Urothelium cell line (cell line): ENCODE data around the gene USP40.
A peak's percentile ranks its signal among the peaks of the same experiment; 100 is the strongest.

Experiments used
- DNase-seq: peaks from one replicate; pipeline ENCODE4 v3.0.0; 2011; ENCODE audit warnings: low spot score, mixed read lengths
- FAIRE-seq: peaks from 2 replicates; lab custom pipeline; 2011; peaks lifted over from hg19 to GRCh38; lab: Jason Lieb, UNC

The USP40 gene

DNA sequence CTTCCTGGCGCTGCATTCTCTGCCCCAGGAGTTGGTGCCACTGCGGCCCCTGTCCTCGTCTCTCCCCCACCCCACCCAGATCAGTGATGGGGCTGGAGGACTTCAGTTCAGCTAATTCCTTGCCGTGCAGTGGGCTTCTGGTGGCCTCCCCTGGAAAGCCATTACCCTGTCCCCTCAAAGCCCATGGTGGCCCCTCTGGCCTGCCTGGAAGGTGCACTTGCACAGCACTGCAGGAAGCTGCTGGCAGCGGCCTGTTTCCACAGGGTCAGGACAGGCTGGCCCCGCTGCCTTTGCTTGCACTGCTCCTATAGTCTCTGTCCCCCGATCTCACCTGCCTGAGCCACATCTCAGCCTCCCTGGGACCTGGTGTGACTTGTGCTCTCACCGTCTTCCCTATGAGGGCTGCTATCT lies 105.1 kb downstream of the USP40 start:
- FAIRE-seq: no peak

DNA sequence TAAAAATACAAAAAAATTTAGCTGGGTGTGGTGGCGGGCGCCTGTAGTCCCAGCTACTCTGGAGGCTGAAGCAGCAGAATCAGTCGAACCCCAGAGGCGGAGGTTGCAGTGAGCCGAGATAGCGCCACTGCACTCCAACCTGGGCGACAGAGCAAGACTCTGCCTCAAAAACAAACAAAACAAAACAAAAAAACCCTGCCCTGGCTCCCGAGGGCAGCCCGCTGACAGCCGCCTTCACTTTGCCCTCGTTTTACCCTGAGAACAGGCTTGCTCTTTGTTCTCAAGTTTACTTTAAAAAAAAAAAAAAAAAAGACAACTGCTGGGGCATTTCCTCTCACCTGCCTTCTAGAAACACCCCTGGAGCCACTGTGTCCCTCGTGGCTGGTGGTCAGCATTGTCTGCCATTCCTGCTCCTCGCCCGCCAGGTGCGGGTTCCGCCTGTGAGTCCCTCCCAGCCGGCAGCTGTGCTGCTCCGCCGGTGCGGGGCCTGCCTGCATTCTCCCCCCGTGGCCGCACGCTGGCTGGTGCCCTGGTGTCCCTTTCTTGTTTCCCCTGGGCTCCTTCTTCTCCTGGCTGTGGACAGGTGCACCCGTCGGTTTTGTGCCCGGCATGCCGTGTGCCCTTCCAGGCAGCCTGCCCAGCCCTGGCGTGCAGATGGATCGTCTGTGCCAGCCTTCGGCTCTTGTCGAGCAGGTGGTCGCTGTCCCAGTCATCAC lies 105.7 kb downstream of the USP40 start:
- no peak for DNase-seq
- FAIRE-seq: no peak

More for the DNA sequence above, 105.1 kb downstream of the USP40 start:
- no peak for DNase-seq

DNA sequence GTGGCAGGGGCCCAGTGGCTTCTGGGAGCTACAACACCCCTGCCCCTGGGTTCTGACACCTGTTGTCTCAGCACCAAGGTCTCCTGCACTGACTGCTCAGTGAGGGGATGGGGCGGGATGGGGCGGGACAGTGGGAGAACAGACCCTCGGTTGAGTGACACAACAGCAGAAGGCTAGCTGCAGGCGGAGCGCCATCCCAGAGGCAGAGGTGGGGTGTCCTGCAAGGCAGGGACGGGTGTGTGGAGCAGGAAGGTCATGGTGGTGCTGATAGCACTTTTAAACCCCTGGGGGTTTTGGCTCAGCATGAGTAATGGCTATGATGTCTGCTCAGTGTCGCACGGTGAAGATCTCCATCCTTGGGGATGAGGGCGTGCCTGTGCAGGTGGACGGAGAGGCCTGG lies 107.2 kb downstream of the USP40 start:
- DNase-seq (no peak), FAIRE-seq (no peak)

DNA sequence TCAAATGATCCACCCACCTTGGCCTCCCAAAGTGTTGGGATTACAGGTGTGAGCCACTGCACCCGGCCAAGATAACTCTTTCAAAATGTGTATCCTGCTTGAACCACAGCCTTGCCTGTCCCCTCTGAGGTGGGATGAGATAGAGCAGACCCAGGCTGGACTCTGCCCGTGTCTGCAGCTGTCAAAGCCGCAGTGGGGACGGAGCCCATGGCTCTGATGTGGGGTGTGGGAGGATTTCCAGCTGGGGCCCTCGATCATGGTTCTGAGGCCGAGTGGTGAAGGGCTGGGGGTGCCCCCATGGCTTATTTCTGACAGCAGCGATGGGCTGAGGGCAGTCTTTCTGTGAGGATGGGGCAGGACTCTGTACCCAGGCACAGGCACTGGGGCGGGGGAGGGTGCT lies 107.8 kb downstream of the USP40 start:
- DNase-seq (no peak), FAIRE-seq (no peak)

DNA sequence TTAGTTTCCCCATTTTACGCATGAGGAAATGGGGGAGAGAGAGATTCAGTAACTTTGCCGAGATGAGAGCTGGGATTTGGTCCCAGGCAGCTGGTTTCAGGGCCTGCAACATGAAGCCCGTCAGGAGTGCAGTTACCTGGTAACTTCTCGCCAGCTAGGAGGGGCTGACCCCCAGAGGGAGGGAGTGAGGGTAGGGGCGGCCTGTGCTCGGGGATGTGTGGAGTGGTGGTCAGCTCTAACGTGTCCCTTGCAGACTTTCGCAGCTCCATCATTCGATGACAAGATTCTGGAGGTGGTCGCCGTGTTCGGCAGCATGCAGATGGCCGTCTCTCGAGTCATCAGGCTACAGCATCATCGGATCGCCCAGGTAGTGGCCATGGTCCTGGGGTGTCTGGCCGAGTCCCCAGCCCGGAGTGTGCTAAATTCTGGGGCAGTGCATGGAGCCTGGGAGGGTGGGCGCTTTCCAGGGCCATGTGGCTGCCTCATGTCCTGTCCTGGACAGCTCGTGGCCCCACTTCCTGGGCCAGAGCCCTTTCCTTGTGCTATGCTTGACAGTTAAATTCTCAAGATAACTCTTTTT lies 108.5 kb downstream of the USP40 start:
- DNase-seq (no peak), FAIRE-seq (no peak)

DNA sequence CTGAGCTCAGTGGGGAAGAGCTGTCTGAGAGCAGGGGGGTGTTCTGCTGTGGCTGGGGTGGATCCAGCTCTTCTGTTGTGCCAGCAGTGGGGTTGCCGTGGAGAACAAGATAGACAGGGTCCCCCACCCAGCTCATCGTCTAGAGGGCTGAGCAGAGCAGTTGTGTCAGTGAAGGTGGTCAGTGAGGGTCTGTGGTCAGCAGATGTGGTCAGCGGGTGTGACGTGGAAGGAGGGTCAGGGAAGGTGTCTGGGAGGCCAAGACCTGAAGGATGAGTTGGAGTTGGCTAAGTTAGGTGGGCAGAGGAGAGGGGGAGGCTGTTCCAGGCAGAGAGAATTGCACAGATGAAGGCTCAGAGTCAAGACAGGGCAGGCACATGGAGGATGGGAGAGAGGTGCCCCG lies 109.2 kb downstream of the USP40 start:
- DNase-seq: no peak
- no peak for FAIRE-seq

DNA sequence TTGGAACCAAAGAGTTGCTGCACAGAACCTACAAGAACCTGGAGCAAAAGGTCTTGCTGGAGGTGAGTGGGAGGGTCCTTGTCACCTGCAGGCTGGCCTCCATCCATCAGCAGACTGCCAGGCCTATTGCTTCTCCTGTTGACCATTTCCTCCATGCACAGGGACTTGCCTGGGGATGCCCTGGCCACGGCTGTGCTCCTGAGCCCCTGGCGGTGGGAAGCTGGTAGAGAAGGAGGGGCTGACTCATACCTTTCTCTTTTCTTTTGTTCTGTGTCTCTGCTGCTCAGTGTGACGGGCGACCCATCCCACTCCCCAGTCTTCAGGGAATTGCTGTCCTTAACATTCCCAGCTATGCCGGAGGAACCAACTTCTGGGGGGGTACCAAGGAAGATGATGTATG lies 109.6 kb downstream of the USP40 start:
- DNase-seq (no peak), FAIRE-seq (no peak)

DNA sequence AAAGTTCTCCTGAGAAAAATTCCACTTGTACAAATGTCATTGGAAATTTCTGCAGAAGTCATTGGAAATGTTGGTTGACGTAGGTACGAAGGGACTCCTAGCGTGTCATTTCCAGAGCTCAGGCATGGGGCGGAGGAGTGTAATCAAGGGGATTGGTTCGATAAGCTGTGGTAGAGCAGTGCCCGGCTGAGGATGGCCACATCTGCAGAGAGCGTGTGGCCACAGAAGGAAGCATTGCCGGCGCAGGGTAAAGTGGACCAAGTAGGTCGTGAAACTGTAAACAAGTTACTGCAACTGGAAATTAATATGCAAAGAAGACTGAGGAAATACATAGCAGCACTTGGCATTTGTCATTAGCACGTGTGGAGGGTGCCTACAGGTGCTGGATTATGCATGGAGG lies 110.5 kb downstream of the USP40 start:
- no peak for FAIRE-seq
- no peak for DNase-seq

DNA sequence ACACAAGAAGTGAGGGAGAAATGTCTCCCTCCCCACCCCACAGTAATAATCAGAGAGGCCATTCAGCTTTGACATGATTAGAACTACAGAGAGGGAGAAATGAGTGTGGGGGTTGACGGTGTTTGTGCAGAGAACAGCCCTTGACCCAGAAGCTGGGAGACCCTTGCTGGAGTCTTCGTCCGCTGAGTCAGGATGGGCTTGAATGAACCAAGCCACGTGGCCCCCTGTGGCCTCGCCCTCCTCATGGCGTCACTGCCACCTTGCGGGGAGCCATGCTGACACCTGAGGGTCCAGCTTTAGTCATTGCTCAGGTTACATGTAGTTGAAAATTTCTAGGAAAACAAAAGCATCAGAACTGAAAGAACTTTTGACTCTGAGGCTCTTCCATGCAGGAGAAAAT lies 111.1 kb downstream of the USP40 start:
- DNase-seq (no peak), FAIRE-seq (no peak)

DNA sequence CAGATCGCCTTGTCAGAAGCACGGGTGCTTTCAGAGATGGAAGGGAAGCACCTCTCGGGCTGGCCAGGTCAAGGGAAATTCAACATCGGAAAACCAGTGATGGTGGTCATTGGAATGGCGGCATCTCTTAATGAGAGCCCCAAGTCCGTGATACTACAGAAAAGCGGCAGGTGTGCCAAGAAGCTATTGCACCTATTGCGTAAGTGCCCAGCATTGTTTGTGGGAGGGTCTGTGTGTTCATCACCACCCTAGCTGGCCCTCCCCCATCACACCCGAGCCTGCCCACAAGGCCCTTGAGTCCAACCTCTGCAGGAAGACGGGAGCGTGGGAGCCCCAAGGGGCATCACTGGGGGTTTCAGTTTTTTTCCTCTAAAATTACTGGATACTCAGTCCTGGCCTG lies 111.6 kb downstream of the USP40 start:
- FAIRE-seq (no peak), DNase-seq (no peak)

DNA sequence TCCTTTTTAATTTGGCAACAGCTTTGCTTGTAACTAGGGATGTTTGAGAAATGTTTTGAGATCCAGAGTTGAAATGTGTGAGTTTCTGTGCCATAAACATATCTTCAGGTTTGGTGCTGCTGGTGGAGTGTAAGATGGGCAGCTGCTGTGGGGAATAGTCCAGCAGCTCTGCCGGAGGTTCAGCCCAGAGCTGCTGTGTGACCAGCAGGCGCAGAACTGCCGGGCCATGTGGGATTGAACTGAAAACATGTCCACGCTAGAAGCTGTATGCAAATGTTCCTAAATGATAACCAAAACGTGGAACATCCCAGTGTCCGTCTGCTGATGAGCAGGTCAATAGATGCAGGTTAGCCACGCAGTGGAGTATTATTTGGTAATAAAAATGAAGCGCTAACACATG lies 112.7 kb downstream of the USP40 start:
- FAIRE-seq (no peak), DNase-seq (no peak)

DNA sequence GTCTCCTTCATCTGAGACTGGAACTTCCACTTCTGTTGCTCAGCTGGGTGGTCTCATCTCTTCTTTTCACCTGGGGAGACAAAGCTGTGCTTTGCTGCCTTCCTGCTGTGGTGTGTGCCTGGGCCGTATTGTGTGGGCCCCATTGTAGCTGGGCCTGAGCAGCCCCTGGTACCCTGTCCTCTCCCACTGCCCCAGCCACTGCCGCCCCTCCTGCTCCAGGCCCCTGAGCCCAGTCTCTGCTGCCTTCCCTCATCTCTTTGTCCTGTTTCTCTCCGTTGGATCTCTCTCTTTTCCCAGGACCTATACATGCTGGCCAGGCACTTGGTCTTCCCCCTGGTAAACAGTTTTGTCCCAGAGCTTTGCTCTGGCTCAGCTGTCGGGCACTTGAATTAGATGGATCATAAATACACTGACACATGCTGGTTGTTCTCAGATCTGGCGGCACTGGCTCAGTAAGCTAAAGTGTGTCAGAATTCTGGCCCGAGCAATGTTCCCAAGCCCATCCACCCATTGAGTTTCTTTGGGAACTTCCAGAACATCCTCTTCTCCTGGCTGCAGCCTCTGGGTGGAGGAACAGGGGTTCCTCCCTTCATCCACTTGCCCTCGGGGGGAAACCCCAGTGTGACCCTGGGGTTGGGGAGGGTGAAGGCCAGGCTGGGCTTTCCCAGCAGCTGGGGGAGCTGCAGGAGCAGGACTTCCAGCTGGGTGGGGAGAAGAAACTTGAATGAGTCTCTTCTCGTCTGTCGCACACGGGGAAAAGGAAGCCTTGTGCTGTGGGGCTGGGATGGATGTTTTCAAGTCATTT lies 113.3 kb downstream of the USP40 start:
- DNase-seq: no peak
- no peak for FAIRE-seq

DNA sequence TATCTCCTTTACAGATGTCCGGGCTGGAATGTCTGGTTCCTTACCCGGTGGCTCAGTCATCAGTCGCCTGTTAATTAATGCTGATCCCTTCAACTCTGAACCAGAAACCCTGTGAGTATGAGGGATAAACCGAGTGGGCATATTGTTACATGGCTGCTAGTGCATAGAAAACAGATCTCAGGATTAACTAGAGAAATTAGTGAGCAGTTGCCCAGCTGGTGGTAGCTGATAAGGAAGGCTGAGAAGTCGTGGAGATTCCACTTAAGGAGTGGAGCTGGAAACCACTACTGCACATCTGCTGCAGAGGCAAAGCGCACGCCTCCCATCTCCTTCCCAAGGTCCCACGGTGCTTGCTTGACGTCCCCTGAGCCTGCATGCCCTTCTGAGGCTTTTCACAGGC lies 114.6 kb downstream of the USP40 start:
- DNase-seq: no peak

DNA sequence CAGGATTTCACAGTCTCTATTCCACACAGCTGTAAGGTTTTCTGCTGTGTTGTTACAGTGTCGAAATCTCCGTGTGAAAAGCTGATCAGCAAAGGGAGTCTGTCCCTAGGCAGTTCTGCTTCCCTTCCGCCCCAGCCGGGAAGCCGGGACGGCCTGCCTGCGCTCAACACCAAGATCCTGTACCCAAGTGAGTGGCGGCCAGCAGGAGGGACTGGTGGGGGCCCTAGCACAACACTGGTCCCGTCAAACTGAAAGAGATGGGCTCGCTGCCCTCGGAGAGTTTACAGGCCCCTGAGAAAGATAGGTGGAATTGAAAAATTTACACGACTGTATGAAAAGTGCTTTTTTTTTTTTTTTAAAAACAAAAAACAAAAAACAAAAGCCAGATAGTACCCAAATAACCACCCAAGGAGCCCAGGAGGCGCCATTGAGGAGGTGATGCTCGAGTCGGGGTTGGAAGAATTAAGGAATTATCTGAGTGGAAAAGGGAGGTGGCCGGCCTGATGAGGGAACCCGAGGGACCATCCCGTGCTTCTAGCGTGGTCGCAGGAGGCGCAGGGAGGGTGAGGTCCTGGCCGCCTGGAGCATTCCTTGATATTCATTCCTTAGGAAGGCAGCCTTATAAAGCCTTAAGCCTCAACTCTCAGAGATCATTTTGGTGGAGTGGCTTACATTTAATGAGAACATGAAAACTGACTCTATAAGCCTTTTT lies 115.6 kb downstream of the USP40 start:
- DNase-seq: no peak
- no peak for FAIRE-seq

More for the DNA sequence above, 114.6 kb downstream of the USP40 start:
- FAIRE-seq: no peak

DNA sequence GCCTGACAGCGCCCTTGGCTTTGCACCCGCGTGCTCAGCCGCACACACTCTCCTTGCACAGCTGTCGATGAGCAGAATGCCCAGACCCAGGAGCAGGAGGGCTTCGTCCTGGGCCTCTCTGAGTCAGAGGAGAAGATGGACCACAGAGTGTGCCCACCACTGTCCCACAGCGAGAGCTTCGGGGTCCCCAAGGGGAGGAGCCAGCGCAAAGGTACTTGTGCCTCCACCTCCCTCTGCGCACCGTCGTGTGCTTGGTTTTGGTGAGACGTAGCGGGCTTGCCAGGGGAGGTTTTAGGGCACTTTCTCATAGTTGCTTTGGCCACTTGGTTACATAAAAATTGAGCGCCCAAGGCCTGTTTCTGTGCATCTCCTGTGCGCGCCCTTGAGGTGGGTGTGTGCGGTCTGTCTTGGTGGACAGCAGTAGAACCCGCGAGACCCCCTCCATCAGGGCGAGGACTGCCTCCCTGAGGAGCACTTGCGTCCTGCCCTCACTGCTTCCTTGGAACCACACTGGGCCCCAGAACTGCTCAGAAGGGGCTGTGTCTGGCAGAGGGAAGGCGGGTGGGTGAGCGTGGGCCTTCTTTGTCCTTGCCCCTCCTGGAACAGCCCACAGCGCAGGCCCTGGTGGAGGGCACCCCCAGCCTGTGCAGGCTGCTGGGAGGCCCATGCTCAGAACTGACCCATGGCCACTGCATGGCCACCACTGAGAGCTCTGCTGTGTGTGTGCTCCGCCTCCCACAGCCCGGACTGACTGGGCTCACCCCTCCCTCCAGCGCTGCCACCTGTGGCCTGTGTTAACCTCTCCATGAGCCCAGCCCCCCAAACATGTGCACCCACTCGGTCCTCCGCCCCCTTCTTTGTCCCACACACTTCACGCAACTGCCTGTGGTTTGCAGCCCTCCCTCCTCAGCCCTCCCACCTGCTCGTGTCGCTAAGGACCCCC lies 116.4 kb downstream of the USP40 start:
- DNase-seq: no peak
- FAIRE-seq: no peak

DNA sequence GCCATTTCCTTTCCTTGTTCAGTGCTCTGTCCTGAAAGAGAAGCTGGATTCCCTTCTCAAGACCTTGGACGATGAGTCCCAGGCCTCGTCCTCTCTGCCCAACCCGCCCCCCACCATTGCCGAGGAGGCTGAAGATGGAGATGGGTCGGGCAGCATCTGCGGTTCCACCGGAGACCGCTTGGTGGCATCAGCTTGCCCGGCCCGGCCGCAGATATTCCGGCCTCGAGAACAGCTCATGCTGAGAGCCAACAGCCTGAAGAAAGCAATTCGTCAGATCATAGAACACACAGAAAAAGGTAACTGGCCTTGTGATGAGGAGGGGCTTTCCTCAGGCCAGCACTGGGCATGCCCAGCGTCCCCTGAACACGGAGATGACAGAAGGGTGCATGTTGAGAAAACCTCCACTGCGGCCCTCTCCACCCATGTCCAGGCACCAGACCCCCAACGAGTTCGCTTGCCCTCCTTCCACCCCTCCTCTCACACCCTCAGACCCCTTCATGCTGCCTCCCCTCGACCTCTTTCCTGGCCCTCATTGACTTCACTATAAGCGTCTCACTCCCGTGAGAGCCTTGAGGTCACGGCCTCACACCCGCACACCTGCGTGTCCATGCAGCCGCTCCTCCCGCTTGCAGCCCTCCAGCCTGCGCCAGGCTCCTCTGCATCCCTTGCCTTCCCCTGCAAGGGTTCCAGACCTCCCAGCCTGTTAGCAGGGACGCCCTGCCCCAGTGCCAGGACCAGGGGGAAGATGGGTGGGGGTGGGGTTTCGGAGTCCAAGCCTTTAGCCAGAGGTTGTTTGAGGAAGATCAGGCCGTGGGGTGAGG lies 117.3 kb downstream of the USP40 start:
- FAIRE-seq (no peak), DNase-seq (peak; percentile 39)

DNA sequence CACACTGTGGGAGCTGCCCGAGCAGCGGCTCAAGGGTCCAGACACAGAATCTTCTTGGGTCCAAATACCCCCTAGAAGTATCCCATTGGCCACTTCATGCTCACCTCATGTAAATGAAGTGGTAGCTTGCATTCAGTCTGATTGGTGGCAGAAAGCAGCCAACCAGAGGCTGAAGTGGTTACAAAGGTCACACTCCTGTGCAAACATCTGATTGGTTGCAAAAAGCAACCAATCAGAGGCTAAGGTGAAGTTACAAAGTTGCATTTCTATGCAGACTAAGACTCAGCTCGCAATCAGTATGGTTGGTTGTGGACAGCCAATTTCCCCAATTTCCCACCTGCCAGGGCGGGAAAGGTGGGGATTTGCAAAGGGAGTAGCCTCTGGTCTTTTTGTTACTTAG lies 118.0 kb downstream of the USP40 start:
- FAIRE-seq: no peak

DNA sequence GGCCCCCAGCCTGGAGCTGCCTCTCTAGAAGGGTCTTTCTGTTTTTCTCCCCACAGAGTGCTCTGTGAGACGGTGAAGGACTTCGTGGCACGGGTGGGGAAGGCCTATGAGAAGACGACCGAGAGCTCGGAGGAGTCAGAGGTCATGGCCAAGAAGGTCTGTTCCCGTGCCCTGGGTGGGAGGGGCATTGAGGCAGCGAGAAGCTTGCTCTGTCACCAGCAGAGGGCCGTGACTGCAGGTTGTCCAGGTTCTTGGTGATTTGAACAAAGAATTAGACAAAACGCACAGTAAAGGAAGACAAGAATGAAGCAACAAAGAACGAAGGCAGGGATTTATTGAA lies 118.4 kb downstream of the USP40 start:
- FAIRE-seq (no peak), DNase-seq (no peak)

More for the DNA sequence above, 118.0 kb downstream of the USP40 start:
- DNase-seq: no peak

DNA sequence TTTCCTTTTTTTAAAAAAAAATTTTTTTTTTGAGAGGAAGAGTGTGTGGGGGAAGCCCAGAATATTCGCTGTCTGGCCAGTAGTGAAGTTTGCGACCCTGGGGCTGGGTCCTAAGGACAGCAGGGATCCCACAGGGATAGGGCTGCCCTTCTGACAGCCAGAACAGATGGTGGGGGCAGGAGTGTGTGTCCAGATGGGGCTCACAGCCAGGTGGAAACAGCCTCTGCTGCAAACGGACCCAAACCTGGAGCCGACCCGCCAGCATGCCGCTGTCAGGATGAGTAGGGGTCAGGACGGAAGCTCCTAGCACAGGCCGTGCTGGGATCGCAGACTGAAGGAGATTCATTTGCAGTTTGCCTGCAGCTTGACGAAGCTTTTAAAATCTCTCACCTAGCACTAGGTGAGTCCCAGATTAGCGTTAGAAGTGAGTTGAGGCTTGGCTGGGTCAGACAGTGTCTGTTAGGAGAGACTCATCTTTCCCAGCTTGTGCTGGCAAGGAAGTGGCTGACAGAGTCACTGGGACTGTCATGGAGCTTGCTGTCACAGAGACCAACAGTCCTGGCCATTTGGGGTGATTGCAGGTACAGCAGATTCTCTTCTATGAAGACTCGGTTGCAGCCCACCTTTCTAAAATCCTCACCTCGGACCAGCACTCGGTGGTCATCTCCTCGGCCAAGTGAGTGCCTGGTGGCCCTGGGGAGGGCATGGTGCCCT lies 118.9 kb downstream of the USP40 start:
- FAIRE-seq (no peak), DNase-seq (no peak)
